GM19455 (cell line): Measurements from ENCODE around the gene EFHC1.

Experiments
- ATAC-seq: cut with Tn5 transposase; IDR thresholded peaks from one replicate; pipeline ENCODE4 v1.9.1; 2021; ENCODE audit not compliant: unreplicated experiment

EFHC1 gene

GRCh38 chr6:52553158-52553557 is 133.0 kb downstream of the EFHC1 start:
- no peak for ATAC-seq

- ATAC-seq, result no peak
Measured at GRCh38 chr6:52553719-52554118, 133.6 kb downstream of the EFHC1 start.

- ATAC-seq, result no peak
Measured at GRCh38 chr6:52554684-52555280, 134.6 kb downstream of the EFHC1 start.

GRCh38 chr6:52555518-52556233 is 135.5 kb downstream of the EFHC1 start:
- ATAC-seq, result no peak

- no peak for ATAC-seq
Measured at GRCh38 chr6:52557389-52558265, 137.5 kb downstream of the EFHC1 start.

GRCh38 chr6:52558266-52559000 is 138.3 kb downstream of the EFHC1 start:
- ATAC-seq, result no peak

GRCh38 chr6:52560462-52560861 is 140.3 kb downstream of the EFHC1 start:
- no peak for ATAC-seq

GRCh38 chr6:52562911-52563310 is 142.8 kb downstream of the EFHC1 start:
- no peak for ATAC-seq

- no peak for ATAC-seq
Measured at GRCh38 chr6:52564856-52565255, 144.7 kb downstream of the EFHC1 start.

GRCh38 chr6:52566201-52566600 is 146.1 kb downstream of the EFHC1 start:
- peak; percentile 78 for ATAC-seq

- no peak for ATAC-seq
Measured at GRCh38 chr6:52566853-52567279, 146.7 kb downstream of the EFHC1 start.

GRCh38 chr6:52568320-52568719 is 148.2 kb downstream of the EFHC1 start:
- no peak for ATAC-seq

- no peak for ATAC-seq
Measured at GRCh38 chr6:52570291-52570700, 150.2 kb downstream of the EFHC1 start.

GRCh38 chr6:52571099-52571755 is 151.1 kb downstream of the EFHC1 start:
- no peak for ATAC-seq

- no peak for ATAC-seq
Measured at GRCh38 chr6:52572536-52572935, 152.4 kb downstream of the EFHC1 start.

GRCh38 chr6:52573295-52573694 is 153.2 kb downstream of the EFHC1 start:
- no peak for ATAC-seq
